MCF 10A (cell line): Measurements from ENCODE around the gene RNF220. TPM values are rescaled to one million over a fixed set of nuclear protein-coding genes. Genes with fewer than 3 reads are reported as not detected.

ENCODE experiments used
- BruUV-seq: library from RNA; stranded (reverse); fragments of 400-500 nt; replicated peaks from 2 replicates; lab custom pipeline; 2021; lab: Mats Ljungman, UMichigan
- CTCF ChIA-PET: fragments of 300-600 bp; sonication (Branson Sonifier 250); formaldehyde crosslinking; extraction: SDS; loops from one replicate; lab custom pipeline; 2021; ENCODE audit warnings: antibody characterized with exemption, inconsistent platforms; lab: Yijun Ruan, JAX
- POLR2A ChIA-PET: fragments of 300-600, 350-650 bp; sonication (Branson Sonifier 250); formaldehyde crosslinking; extraction: SDS; loops from one replicate; lab custom pipeline; 2020; ENCODE audit warnings: antibody characterized with exemption, inconsistent platforms; lab: Yijun Ruan, JAX
- DNase-seq: peaks from one replicate; pipeline ENCODE4 v3.0.0-alpha.2; 2018; ENCODE audit not compliant: unreplicated experiment
- H3K27ac Mint-ChIP-seq: one replicate; pipeline ENCODE4 v1.8.0; 2022; ENCODE audit warnings: mild to moderate bottlenecking, low read depth, mixed read lengths; ENCODE audit not compliant: unreplicated experiment
- H3K27me3 Mint-ChIP-seq: one replicate; pipeline ENCODE4 v1.8.0; 2022; ENCODE audit warnings: mixed read lengths; ENCODE audit not compliant: insufficient read depth, unreplicated experiment
- H3K36me3 Mint-ChIP-seq: one replicate; pipeline ENCODE4 v1.8.0; 2022; ENCODE audit warnings: mild to moderate bottlenecking, moderate library complexity, mixed read lengths; ENCODE audit not compliant: insufficient read depth, unreplicated experiment
- H3K4me1 Mint-ChIP-seq: one replicate; pipeline ENCODE4 v1.8.0; 2022; ENCODE audit warnings: mixed read lengths; ENCODE audit not compliant: insufficient read depth, unreplicated experiment
- H3K4me3 Mint-ChIP-seq: one replicate; pipeline ENCODE4 v1.8.0; 2022; ENCODE audit warnings: mild to moderate bottlenecking, moderate library complexity, mixed read lengths; ENCODE audit not compliant: unreplicated experiment
- H3K9me3 Mint-ChIP-seq: one replicate; pipeline ENCODE4 v1.8.0; 2022; ENCODE audit warnings: mixed read lengths; ENCODE audit not compliant: unreplicated experiment
- intact Hi-C: fragments of 100-400 bp; cut with micrococcal nuclease; formaldehyde crosslinking; loops from 2 replicates; pipeline ENCODE4 v1.14.1; 2022
- total RNA-seq: library from RNA; stranded (reverse); gene quantifications from 2 replicates; pipeline ENCODE4 v1.2.3, GENCODE V29; 2022
- TF ChIP-seq, protein P1 (sequence below): fragments of 200-600 bp; IDR thresholded peaks from one replicate; pipeline ENCODE4 v1.8.0; 2022; ENCODE audit warnings: antibody characterized with exemption, mild to moderate bottlenecking; ENCODE audit not compliant: unreplicated experiment

Gene RNF220
- total RNA-seq, 1 experiment from 2014 or later, result 67.1 TPM

DNA sequence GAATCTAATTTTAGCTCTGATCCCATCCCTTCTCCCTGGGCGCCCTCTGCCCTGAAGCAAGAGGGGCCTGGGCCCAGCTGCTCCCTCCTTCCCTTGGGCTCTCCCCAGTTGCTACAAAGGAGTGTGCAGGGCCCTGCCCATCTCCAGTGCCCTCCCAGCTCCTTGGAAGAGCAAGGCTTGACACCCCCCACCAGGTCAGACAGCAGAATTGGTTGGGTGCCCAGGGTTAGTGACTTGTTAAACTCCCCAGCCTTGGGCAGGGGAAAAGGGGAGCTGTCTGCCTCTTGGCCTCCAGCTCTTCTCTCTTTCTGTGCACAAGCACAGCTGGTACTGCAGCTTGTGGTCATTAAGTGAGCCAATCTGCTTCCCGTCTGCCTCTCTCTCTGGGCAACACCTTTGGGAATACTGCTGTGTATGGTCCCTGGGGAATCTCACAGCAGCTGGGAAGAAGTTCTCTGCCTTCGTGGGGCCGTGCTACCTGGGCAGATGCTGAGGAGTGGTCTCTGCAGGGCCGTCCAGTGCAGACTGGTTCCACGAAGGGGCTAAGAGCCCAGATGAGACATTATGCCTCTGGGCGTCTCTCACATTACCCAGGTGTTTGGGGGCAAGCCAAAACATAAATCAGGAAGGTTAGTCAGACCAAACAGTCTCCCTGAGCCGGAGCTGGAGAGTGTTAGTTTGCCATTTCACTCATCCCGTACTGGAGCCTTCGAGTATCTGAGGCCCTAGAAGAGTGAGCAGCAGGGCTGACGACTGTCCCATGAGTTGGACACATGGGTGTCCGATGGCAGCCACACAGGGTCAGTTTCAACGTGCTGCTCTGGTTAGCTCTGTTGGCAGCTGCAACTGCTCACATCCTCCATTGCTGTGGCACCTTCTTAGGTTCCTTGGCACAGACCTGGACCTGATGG, 231.9 kb downstream of the RNF220 start:
- DNase-seq, result peak; percentile 15
- H3K4me3 Mint-ChIP-seq, result no peak overlapping the region
- no peaks in the 10 kb centered on the region for H3K9me3 Mint-ChIP-seq
- ChIA-PET CTCF (interaction anchor here (0.7 to 7.5 kb wide), 4 partner anchors 15 to 964 kb away, joined by 3 to 63 read pairs (median 16); no protein-coding TSS in a partner anchor), POLR2A (no interaction called here)
- no TSS peak for BruUV-seq
- TF ChIP-seq, protein P1, sequence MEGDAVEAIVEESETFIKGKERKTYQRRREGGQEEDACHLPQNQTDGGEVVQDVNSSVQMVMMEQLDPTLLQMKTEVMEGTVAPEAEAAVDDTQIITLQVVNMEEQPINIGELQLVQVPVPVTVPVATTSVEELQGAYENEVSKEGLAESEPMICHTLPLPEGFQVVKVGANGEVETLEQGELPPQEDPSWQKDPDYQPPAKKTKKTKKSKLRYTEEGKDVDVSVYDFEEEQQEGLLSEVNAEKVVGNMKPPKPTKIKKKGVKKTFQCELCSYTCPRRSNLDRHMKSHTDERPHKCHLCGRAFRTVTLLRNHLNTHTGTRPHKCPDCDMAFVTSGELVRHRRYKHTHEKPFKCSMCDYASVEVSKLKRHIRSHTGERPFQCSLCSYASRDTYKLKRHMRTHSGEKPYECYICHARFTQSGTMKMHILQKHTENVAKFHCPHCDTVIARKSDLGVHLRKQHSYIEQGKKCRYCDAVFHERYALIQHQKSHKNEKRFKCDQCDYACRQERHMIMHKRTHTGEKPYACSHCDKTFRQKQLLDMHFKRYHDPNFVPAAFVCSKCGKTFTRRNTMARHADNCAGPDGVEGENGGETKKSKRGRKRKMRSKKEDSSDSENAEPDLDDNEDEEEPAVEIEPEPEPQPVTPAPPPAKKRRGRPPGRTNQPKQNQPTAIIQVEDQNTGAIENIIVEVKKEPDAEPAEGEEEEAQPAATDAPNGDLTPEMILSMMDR, result no peak
- H3K4me1 Mint-ChIP-seq, result peaks cover 8% of the 10 kb centered on the region
- intact Hi-C loops, result no loop called here
- H3K27ac Mint-ChIP-seq, result no peak overlapping the region
- H3K36me3 Mint-ChIP-seq, result peaks cover 62% of the 10 kb centered on the region
- no peaks in the 10 kb centered on the region for H3K27me3 Mint-ChIP-seq

DNA sequence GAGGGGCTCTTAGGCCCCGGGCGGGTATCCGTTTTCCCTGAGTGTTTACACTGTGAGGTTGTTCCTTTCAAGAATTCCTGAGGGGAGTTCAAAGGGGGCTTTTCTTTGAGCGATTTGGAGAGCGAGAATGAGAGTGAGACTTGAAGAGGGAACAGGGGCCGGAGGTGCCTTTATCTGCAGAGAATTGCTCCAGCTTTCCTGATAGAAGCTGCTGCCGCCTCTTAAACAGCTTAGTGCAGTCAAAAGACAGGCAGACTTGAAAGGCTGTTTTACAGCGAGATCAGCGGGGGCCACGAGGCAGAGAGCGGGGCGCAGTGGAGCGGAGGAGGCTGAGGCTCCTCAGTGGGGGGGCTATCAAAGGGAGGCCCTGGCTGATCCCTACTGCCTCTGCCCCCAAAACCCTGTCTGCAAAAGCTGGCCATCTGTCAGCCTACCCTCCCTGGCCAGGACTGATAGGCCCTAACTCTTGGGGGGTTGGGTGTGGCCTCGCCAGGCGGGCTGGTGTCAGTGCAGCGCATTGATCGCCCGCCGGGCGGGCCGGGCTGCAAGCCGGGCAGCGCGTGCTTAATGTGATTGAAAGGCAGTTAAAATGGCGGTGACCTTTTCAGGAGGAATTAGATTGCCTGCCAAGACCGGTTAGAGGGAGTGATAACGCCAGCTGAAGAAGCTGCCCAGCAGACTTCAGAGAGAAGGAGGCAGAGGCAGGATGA, 232.8 kb downstream of the RNF220 start:
- BruUV-seq, result no TSS peak
- Mint-ChIP-seq H3K36me3 (peaks cover 70% of the 10 kb centered on the region), H3K27me3 (no peaks in the 10 kb centered on the region), H3K4me3 (no peak overlapping the region), H3K27ac (peak overlapping the region; percentile 42), H3K4me1 (peaks cover 8% of the 10 kb centered on the region), H3K9me3 (no peaks in the 10 kb centered on the region)
- intact Hi-C loops, result no loop called here
- TF ChIP-seq, protein P1, result no peak
- no peak for DNase-seq
- CTCF ChIA-PET, result interaction anchor here (0.7 to 7.5 kb wide), 5 partner anchors 14 to 601 kb away, joined by 3 to 63 read pairs (median 3); no protein-coding TSS in a partner anchor
- POLR2A ChIA-PET, result no interaction called here

DNA sequence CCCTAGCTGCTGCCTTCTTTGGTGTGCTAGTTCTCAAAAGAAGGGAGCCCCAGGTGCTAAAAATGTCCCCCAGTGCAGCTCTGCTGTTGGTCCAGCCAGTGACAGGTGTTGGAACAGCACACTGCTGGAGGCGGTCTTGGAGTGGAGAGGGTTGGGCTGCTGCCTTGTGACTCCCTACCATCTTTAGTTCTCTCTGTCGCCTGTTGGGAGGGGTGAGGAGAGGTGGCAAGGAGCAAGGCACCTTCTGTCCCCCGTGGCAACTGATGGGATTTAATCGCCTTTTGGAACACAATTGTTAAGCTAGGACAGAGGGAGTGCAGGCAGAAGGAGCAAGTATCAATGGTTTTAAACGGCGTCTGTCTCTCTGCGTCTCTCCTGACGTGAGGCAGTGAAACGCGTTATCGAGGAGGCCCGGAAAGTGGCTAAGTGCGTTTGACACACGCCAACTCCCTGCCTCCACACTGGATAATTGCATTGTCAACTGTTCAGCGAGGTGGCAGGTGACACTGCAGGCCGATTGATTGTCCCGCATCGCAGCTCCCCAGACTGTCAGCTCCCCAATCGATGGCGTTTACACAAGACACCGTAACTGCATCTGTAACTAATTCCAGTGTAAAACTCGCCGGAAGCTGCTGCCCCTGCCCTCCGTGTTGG, 235.3 kb downstream of the RNF220 start:
- Mint-ChIP-seq H3K4me1 (no peaks in the 10 kb centered on the region), H3K4me3 (no peak overlapping the region), H3K9me3 (no peaks in the 10 kb centered on the region), H3K27me3 (no peaks in the 10 kb centered on the region), H3K36me3 (peaks cover 83% of the 10 kb centered on the region), H3K27ac (no peak overlapping the region)
- POLR2A ChIA-PET, result interaction anchor here (2.5 kb wide), 1 partner anchor 12 kb away, joined by 11 read pairs; no protein-coding TSS in a partner anchor
- TF ChIP-seq, protein P1, result no peak
- CTCF ChIA-PET, result interaction anchor here (0.6 to 7.5 kb wide), 2 partner anchors 11 to 290 kb away, joined by 4 to 63 read pairs; no protein-coding TSS in a partner anchor
- intact Hi-C loops, result no loop called here
- DNase-seq, result no peak
- no TSS peak for BruUV-seq
